RWPE2 (cell line): ENCODE data around the gene TFPI.

Experiments used
- ATAC-seq: fragments of 200-7000 bp; cut with Tn5 transposase; 3 replicates; pipeline ENCODE4 v1.9.1; 2021; ENCODE audit warnings: low read depth
- DNase-seq: peaks from one replicate; pipeline ENCODE4 v3.0.0-alpha.2; 2020; ENCODE audit warnings: low spot score
- H3K27ac ChIP-seq: fragments of 450-650 bp; 2 replicates; pipeline ENCODE4 v1.5.1; 2017; ENCODE audit warnings: mild to moderate bottlenecking; ENCODE audit not compliant: poor library complexity, severe bottlenecking
- H3K27me3 ChIP-seq: fragments of 250-450 bp; sonication (Bioruptor Pico); 2 replicates; pipeline ENCODE4 v1.5.1; 2021; ENCODE audit warnings: mild to moderate bottlenecking, moderate library complexity; ENCODE audit not compliant: insufficient read depth, poor library complexity, severe bottlenecking
- H3K36me3 ChIP-seq: fragments of 250-450 bp; sonication (Bioruptor Pico); 2 replicates; pipeline ENCODE4 v1.5.1; 2020; ENCODE audit warnings: low read depth, mild to moderate bottlenecking, moderate library complexity
- H3K4me1 ChIP-seq: fragments of 250-450 bp; sonication (Bioruptor Pico); 2 replicates; pipeline ENCODE4 v1.5.1; 2021; ENCODE audit warnings: mild to moderate bottlenecking, moderate library complexity; ENCODE audit not compliant: insufficient read depth, poor library complexity, severe bottlenecking
- H3K4me3 ChIP-seq: fragments of 250-450 bp; sonication (Bioruptor Pico); 2 replicates; pipeline ENCODE4 v1.5.1; 2021; ENCODE audit warnings: mild to moderate bottlenecking, moderate library complexity; ENCODE audit not compliant: severe bottlenecking
- H3K9me3 ChIP-seq: fragments of 250-450 bp; sonication (Bioruptor Pico); 2 replicates; pipeline ENCODE4 v1.5.1; 2021; ENCODE audit warnings: mild to moderate bottlenecking, moderate library complexity; ENCODE audit not compliant: severe bottlenecking
- TF ChIP-seq, protein P1 (sequence below): fragments of 450-650 bp; IDR thresholded peaks from one replicate; pipeline ENCODE4 v1.5.1; 2017; ENCODE audit warnings: mild to moderate bottlenecking, moderate library complexity; ENCODE audit not compliant: poor library complexity, severe bottlenecking

The TFPI gene

DNA sequence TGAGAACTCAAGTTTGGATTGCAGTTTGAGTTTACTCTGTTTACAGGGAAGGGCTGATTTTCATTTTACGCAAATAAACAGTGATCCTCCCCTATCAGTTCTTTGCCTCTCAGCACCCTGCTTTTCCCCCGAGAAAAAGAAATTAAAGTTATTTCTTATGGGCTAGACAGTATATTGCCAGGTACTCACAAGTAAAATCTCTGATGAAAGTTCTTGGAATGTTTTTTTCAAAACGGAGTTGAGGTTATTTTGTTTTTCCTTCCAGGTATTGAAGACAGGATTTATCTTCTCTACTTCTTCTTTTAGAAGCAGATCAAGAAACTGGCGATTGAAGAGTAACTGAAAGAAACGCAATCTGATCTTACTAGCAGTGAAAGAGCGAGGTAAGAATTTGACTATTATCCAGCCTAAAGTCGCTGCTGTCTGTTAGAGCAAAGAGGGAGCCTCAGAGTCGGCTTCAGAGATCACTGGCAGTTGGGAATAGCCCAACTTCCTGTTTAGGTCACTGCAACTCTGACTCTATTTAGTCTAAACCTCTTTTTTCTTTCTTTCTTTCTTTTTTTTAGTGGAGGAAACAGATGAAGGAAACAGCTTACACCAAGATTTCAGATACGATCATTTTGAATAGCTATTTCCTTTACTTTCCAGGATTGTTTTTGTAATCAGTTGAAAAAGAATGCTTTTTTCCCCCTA, at the start of gene TFPI:
TSS of gene TFPI (minus strand) at position 425 of the 693 bp plus-strand sequence. CDS start 50,667 bp downstream, outside the sequence.
- DNase-seq (no peak), ATAC-seq (0 out of 3 replicates have a peak, but pooled peaks have one; percentile 52)
- TF ChIP-seq, protein P1, sequence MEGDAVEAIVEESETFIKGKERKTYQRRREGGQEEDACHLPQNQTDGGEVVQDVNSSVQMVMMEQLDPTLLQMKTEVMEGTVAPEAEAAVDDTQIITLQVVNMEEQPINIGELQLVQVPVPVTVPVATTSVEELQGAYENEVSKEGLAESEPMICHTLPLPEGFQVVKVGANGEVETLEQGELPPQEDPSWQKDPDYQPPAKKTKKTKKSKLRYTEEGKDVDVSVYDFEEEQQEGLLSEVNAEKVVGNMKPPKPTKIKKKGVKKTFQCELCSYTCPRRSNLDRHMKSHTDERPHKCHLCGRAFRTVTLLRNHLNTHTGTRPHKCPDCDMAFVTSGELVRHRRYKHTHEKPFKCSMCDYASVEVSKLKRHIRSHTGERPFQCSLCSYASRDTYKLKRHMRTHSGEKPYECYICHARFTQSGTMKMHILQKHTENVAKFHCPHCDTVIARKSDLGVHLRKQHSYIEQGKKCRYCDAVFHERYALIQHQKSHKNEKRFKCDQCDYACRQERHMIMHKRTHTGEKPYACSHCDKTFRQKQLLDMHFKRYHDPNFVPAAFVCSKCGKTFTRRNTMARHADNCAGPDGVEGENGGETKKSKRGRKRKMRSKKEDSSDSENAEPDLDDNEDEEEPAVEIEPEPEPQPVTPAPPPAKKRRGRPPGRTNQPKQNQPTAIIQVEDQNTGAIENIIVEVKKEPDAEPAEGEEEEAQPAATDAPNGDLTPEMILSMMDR = no peak
- H3K27ac ChIP-seq = peak within 1 kb of the TSS; percentile 39
- H3K4me1 ChIP-seq = peaks cover 16% of the 10 kb centered on the region
- no peaks in the 10 kb centered on the region for H3K36me3 ChIP-seq
- H3K4me3 ChIP-seq = peak within 1 kb of the TSS; percentile 21
- H3K27me3 ChIP-seq = no peaks in the 10 kb centered on the region
- H3K9me3 ChIP-seq = no peaks in the 10 kb centered on the region

DNA sequence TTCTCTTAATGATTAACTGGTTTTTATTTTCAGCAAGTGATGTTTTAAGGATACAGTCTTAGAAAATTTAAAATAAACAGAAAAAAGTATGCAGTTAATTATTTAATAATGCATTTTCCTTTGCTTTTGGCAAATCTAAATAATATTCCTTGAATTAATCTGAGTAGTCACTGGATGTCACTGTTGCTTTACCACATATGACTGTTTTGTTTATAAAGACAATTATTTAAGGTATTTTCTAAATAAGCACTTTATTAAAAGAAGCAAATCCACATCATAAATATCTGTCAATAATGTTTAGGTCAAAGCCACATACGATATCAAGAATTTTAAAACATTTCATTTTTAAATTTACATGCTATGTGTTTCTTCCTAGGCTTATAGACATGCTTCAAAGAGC, 40.6 kb upstream of the TFPI start:
- no peaks in the 10 kb centered on the region for H3K9me3 ChIP-seq
- H3K27me3 ChIP-seq = no peaks in the 10 kb centered on the region
- DNase-seq (no peak), ATAC-seq (no peak)
- H3K4me3 ChIP-seq = no peak overlapping the region
- TF ChIP-seq, protein P1 = peak; percentile 24
- H3K4me1 ChIP-seq = no peaks in the 10 kb centered on the region
- H3K27ac ChIP-seq = no peak overlapping the region
- no peaks in the 10 kb centered on the region for H3K36me3 ChIP-seq

DNA sequence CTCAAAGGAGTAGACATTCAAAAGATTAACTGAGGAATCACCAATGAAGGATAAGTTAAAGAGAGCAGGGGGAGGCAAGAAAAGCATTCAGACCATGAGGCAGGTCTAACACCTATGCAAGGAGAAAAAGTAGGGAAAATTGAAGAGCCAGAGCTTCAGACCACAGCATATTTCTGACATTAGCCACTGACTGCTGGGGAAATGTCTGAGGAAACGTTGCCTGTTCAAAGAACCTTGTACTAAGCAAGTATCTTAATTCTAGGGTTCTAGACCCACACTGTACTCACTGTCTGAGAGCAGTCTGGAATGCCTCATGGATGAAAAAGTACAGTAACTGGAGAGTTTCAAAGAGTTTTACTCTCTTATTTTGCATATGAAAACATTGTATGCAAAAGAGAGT, 39.5 kb upstream of the TFPI start:
- TF ChIP-seq, protein P1 = no peak
- no peaks in the 10 kb centered on the region for H3K9me3 ChIP-seq
- H3K36me3 ChIP-seq = no peaks in the 10 kb centered on the region
- ATAC-seq = peak; percentile 25; the same call in 1 of the 3 replicates
- no peak overlapping the region for H3K4me3 ChIP-seq
- H3K27me3 ChIP-seq = no peaks in the 10 kb centered on the region
- no peak for DNase-seq
- no peaks in the 10 kb centered on the region for H3K4me1 ChIP-seq
- H3K27ac ChIP-seq = no peak overlapping the region

DNA sequence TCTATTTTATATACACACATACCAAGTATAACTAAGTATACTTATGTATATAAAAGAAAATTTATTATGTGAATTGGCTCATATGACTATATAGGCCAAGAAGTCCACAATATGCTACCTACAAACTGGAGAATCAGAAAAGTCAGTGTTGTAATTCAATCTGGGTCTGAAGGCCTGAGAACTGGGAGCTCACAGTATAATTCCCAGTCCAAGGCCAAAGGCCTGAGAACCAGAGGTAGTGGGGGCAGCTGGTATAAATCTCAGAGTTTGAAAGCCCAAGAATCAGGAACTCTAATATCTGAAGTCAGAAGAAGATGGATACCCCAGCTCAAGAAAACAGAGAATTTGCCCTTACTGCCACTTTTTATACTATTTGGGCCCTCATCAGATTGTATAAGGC, 38.9 kb upstream of the TFPI start:
- ATAC-seq = no peak
- Histone ChIP-seq H3K36me3 (no peaks in the 10 kb centered on the region), H3K4me3 (no peak overlapping the region), H3K27me3 (no peaks in the 10 kb centered on the region), H3K4me1 (no peaks in the 10 kb centered on the region), H3K27ac (no peak overlapping the region), H3K9me3 (no peaks in the 10 kb centered on the region)
- TF ChIP-seq, protein P1 = no peak
- no peak for DNase-seq

DNA sequence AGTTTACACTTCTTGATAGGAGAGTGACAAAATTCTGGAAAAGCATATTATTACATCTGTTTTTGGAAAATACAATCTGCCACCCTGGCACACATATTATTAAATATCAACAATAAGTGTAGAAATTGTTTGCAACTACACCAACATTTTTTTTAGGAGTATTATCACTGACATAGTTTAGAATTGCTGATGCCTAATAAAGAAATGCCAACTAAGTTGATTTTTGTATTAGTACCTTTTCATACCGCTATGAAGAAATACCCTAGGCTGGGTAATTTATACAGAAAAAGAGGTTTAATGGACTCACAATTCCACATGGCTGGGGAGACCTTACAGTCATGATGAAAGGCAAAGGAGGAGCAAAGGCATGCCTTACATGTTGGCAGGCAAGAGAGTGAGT, 35.9 kb upstream of the TFPI start:
- Histone ChIP-seq H3K36me3 (no peaks in the 10 kb centered on the region), H3K4me3 (no peak overlapping the region), H3K27me3 (no peaks in the 10 kb centered on the region), H3K27ac (no peak overlapping the region), H3K4me1 (peaks cover 15% of the 10 kb centered on the region), H3K9me3 (no peaks in the 10 kb centered on the region)
- ATAC-seq (no peak), DNase-seq (no peak)
- TF ChIP-seq, protein P1 = no peak
